Natural killer cell (primary cell): Measurements from ENCODE around the gene CBX4. TPM values are rescaled to one million over a fixed set of nuclear protein-coding genes. Genes with fewer than 3 reads are reported as not detected.

Experiments used
- ATAC-seq, 3 donors: fragments of 150-1000 bp in 2 of 3; fragments of 200-7000 bp in 1 of 3; cut with Tn5 transposase; 1 replicate in 1 of 3; 2 replicates in 2 of 3; pipeline ENCODE4 v1.10.0; 2021; ENCODE audit warnings: mild to moderate bottlenecking in 2 of 3, moderate library complexity in 2 of 3
- DNase-seq, 2 donors: peaks; one replicate each; pipeline versions ENCODE4 v3.0.0 to v3.0.0-alpha.2; 2013 to 2021; ENCODE audit warnings: mixed read lengths in 1 of 2
- H3K27ac ChIP-seq: one replicate; pipeline ENCODE4 v1.5.1; 2013; ENCODE audit warnings: mild to moderate bottlenecking, low read length
- H3K27me3 ChIP-seq: one replicate; pipeline ENCODE4 v1.6.1; 2013; ENCODE audit warnings: low read length; ENCODE audit not compliant: control insufficient read depth, insufficient read depth
- H3K36me3 ChIP-seq: one replicate; pipeline ENCODE4 v1.6.1; 2013; ENCODE audit warnings: low read length; ENCODE audit not compliant: control insufficient read depth, insufficient read depth
- H3K4me1 ChIP-seq: one replicate; pipeline ENCODE4 v1.6.1; 2013; ENCODE audit warnings: low read length; ENCODE audit not compliant: control insufficient read depth, insufficient read depth
- H3K4me3 ChIP-seq: one replicate; pipeline ENCODE4 v1.5.1; 2013; ENCODE audit warnings: low read length
- H3K9me3 ChIP-seq: one replicate; pipeline ENCODE4 v1.6.1; 2013; ENCODE audit warnings: low read length; ENCODE audit not compliant: control insufficient read depth, insufficient read depth
- H3K27ac Mint-ChIP-seq, 2 donors: one replicate each; pipeline ENCODE4 v1.8.0; 2022; ENCODE audit warnings: mild to moderate bottlenecking in 2 of 2, mixed read lengths in 2 of 2, moderate library complexity in 1 of 2
- H3K27me3 Mint-ChIP-seq, 2 donors: one replicate each; pipeline ENCODE4 v1.8.0; 2022; ENCODE audit warnings: low read depth in 2 of 2, mixed read lengths in 2 of 2
- H3K36me3 Mint-ChIP-seq: one replicate; pipeline ENCODE4 v1.8.0; 2022; ENCODE audit warnings: mixed read lengths
- H3K4me1 Mint-ChIP-seq, 2 donors: one replicate each; pipeline ENCODE4 v1.8.0; 2022; ENCODE audit warnings: mixed read lengths in 2 of 2
- H3K4me3 Mint-ChIP-seq: one replicate; pipeline ENCODE4 v1.8.0; 2022; ENCODE audit warnings: mild to moderate bottlenecking, moderate library complexity, mixed read lengths
- H3K9me3 Mint-ChIP-seq, 2 donors: one replicate each; pipeline ENCODE4 v1.8.0; 2022; ENCODE audit warnings: mixed read lengths in 2 of 2
- WGBS: methylation state at CpG from one replicate; pipeline ENCODE4 v1.1.7; 2013; ENCODE audit warnings: missing lambda C conversion rate; ENCODE audit not compliant: insufficient coverage; 5-methylcytosine and 5-hydroxymethylcytosine counted together
- intact Hi-C: fragments of 100-400 bp; cut with micrococcal nuclease; formaldehyde crosslinking; loops from one replicate; pipeline ENCODE4 v1.14.2; 2022
- total RNA-seq, 4 donors: library from RNA; stranded (reverse); fragments of 120-200 nt in 1 of 4; gene quantifications; one replicate each; pipeline versions ENCODE4 v1.2.3 to v1.2.4, GENCODE V29; 2013 to 2022
- TF ChIP-seq, protein P1 (sequence below): fragments of 200-600 bp; IDR thresholded peaks from one replicate; pipeline ENCODE4 v1.8.0; 2022; ENCODE audit warnings: antibody characterized with exemption

The CBX4 gene
- total RNA-seq, 3 donors from 2014 or later (not counting 1 experiment from before 2014, with no cell fraction given) = 147 to 220 (median 217) TPM

DNA sequence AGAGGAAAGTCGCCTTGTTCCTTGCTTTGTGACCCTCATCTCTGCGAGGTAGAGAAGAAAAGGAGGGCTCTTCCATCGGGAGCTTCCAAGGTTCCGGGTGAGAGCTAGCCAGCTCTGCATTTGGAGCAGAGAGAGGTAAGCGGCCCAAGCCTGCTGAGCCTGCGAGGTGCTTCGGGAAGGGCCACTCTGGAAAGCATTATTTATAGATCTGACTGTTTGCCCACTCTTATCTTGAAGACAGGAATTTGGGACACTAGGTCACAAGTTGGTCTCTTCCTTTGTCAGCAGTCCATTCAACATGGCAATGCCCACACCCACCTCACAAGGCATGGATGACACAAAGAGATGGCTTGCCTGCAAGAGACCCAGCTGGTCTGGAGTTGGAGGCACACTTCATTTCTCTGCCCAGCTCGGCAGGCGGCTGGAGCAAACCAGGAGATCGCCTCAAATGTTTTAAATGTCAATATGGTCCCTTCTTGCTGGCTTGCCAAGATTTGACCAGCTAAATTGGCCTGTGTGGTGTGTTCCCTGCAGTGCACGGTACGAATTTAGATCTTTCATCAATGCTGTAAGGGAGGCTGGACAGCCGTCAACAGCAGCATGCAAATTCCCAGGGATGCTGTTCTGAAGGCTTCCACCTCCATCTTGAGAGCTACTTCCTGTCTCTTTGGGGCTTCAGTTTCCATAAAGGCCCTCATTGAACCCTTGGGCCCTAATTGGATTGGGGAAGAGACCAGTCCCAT lies 19.5 kb downstream of the CBX4 start:
- Histone ChIP-seq H3K4me3 (no peak overlapping the region), H3K27ac (no peak overlapping the region), H3K9me3 (no peaks in the 10 kb centered on the region), H3K4me1 (peaks cover 12% of the 10 kb centered on the region), H3K27me3 (peaks cover 18% of the 10 kb centered on the region), H3K36me3 (no peaks in the 10 kb centered on the region)
- peaks cover under 1 to 4% of the 10 kb centered on the region in 2 donors for H3K4me1 Mint-ChIP-seq
- TF ChIP-seq, protein P1, sequence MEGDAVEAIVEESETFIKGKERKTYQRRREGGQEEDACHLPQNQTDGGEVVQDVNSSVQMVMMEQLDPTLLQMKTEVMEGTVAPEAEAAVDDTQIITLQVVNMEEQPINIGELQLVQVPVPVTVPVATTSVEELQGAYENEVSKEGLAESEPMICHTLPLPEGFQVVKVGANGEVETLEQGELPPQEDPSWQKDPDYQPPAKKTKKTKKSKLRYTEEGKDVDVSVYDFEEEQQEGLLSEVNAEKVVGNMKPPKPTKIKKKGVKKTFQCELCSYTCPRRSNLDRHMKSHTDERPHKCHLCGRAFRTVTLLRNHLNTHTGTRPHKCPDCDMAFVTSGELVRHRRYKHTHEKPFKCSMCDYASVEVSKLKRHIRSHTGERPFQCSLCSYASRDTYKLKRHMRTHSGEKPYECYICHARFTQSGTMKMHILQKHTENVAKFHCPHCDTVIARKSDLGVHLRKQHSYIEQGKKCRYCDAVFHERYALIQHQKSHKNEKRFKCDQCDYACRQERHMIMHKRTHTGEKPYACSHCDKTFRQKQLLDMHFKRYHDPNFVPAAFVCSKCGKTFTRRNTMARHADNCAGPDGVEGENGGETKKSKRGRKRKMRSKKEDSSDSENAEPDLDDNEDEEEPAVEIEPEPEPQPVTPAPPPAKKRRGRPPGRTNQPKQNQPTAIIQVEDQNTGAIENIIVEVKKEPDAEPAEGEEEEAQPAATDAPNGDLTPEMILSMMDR = no peak
- no peak overlapping the region for H3K27ac Mint-ChIP-seq
- H3K36me3 Mint-ChIP-seq = no peaks in the 10 kb centered on the region
- ATAC-seq (no peak), DNase-seq (no peak)
- no peak overlapping the region for H3K4me3 Mint-ChIP-seq
- intact Hi-C loops = no loop called here
- H3K27me3 Mint-ChIP-seq = peaks cover 47 to 67% of the 10 kb centered on the region in 2 donors
- WGBS = 94% methylated on average over 13 of the region's 13 CpGs
- H3K9me3 Mint-ChIP-seq = no peaks in the 10 kb centered on the region

DNA sequence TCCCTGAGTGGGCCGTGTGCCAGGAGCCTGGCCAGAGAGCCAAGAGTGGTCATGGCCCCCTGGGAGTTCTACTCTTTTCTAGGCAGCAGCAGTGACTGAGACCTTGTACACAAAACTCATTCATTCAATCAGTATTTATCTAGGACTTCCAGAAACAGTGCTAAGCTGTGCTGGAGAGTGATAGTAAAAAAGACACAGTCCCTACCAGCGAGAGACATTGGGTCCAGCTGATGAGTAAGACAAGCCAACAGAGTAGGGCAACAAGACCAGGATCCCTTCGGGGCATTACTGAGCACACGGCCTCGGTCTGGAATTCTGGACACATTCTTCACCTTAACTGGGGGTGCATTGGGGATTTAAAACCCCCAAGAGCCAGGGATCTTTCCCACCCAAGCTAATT lies 20.2 kb downstream of the CBX4 start:
- H3K27ac ChIP-seq = no peak overlapping the region
- WGBS = 82% methylated on average over 5 of the region's 5 CpGs
- H3K27me3 ChIP-seq = peaks cover 21% of the 10 kb centered on the region
- Mint-ChIP-seq H3K27ac (no peak overlapping the region), H3K4me3 (no peak overlapping the region), H3K27me3 (peaks cover 48 to 66% of the 10 kb centered on the region in 2 donors), H3K36me3 (no peaks in the 10 kb centered on the region), H3K9me3 (no peaks in the 10 kb centered on the region), H3K4me1 (peaks cover 0 to 6% of the 10 kb centered on the region in 2 donors)
- peaks cover 15% of the 10 kb centered on the region for H3K4me1 ChIP-seq
- DNase-seq (no peak), ATAC-seq (no peak)
- intact Hi-C loops = no loop called here
- no peaks in the 10 kb centered on the region for H3K9me3 ChIP-seq
- no peak overlapping the region for H3K4me3 ChIP-seq
- TF ChIP-seq, protein P1 = no peak
- no peaks in the 10 kb centered on the region for H3K36me3 ChIP-seq

- Histone ChIP-seq H3K27ac (no peak overlapping the region), H3K27me3 (peaks cover 24% of the 10 kb centered on the region), H3K4me1 (peaks cover 20% of the 10 kb centered on the region), H3K9me3 (no peaks in the 10 kb centered on the region), H3K36me3 (no peaks in the 10 kb centered on the region), H3K4me3 (no peak overlapping the region)
- no peaks in the 10 kb centered on the region for H3K36me3 Mint-ChIP-seq
- 88% methylated on average over 12 of the region's 12 CpGs for WGBS
- H3K4me1 Mint-ChIP-seq = peaks cover 0 to 6% of the 10 kb centered on the region in 2 donors
- DNase-seq = no peak
- no peak overlapping the region for H3K27ac Mint-ChIP-seq
- no peak for ATAC-seq
- H3K27me3 Mint-ChIP-seq = peaks cover 44 to 66% of the 10 kb centered on the region in 2 donors
- H3K4me3 Mint-ChIP-seq = no peak overlapping the region
- TF ChIP-seq, protein P1 = no peak
- intact Hi-C loops = no loop called here
- H3K9me3 Mint-ChIP-seq = no peaks in the 10 kb centered on the region
These were observed 21.0 kb downstream of the CBX4 start for GRCh38 chr17:79818026-79818758.
